ENCODE measurements around the gene RAB31. TPM values are rescaled to one million over a fixed set of nuclear protein-coding genes. Genes with fewer than 3 reads are reported as not detected.

RAB31 gene
- polyA plus RNA-seq, 1 of the 3 experiments (the other 2 are of a cell fraction) = 23.0 TPM

- no peak overlapping the region for H3K9ac ChIP-seq
- H3K9me2 ChIP-seq = no peaks in the 10 kb centered on the region
- H4K20me1 ChIP-seq (ENCODE audit: insufficient read depth) = no peaks in the 10 kb centered on the region
- POLR2A ChIA-PET = no interaction called here
- 30% methylated on average over 5 of the region's 5 CpGs for WGBS (ENCODE audit: low lambda C conversion rate)
- CTCF ChIA-PET = interaction anchor here (1.0 kb wide), 1 partner anchor 8 kb away, joined by 3 read pairs; the partner anchor contains the start of gene VAPA
- H2AFZ ChIP-seq (ENCODE audit: low read depth) = peak overlapping the region; percentile 58
- peak; percentile 31 for DNase-seq
- 0 out of 2 replicates have a peak overlapping the region, but pooled peaks have one; percentile 11 for H3K4me2 ChIP-seq
- H3K27ac ChIP-seq (ENCODE audit: low read depth in 2 of 2, low read length in 1 of 2) = peak overlapping the region in 1 of 2 experiments; percentile 48; a peak in 2 of 4 replicates
- no peaks in the 10 kb centered on the region for H3K9me3 ChIP-seq
- peaks cover 0 to 13% of the 10 kb centered on the region in 2 experiments; a peak in 2 of 4 replicates for H3K4me1 ChIP-seq (ENCODE audit: control insufficient read depth in 1 of 2, insufficient read depth in 2 of 2, low read depth in 1 of 2, low read length in 1 of 2)
- no peak overlapping the region for H3K4me3 ChIP-seq (ENCODE audit: low read depth in 2 of 2, low read length in 1 of 2)
- H3K27me3 ChIP-seq (ENCODE audit: insufficient read depth) = no peaks in the 10 kb centered on the region
- H3F3A ChIP-seq (replicated peaks; ENCODE audit: insufficient read depth) = peaks cover 4% of the 10 kb centered on the region
- H3K36me3 ChIP-seq (replicated peaks in 1 of 2; ENCODE audit: control insufficient read depth in 1 of 2, insufficient read depth in 2 of 2, low read length in 1 of 2) = no peaks in the 10 kb centered on the region
- no peak for TF ChIP-seq FOSL2 (IDR thresholded peaks at IDR 0.05; ENCODE audit: borderline replicate concordance, low read depth)
- peak; percentile 58 for TF ChIP-seq TCF12 (IDR thresholded peaks at IDR 0.05)
- no peak for TF ChIP-seq FOXM1 (IDR thresholded peaks at IDR 0.05; ENCODE audit: low read depth)
- no peak for TF ChIP-seq POLR2AphosphoS5 (IDR thresholded peaks at IDR 0.05; ENCODE audit: low read depth, low read length)
- no peaks in the 10 kb centered on the region for H3K79me2 ChIP-seq (ENCODE audit: insufficient read depth)
Measured at GRCh38 chr18:9905401-9905922, 197.4 kb downstream of the RAB31 start.

- Histone ChIP-seq H3K27ac (ENCODE audit: low read depth in 2 of 2, low read length in 1 of 2) (no peak overlapping the region), H3K79me2 (ENCODE audit: insufficient read depth) (no peaks in the 10 kb centered on the region), H2AFZ (ENCODE audit: low read depth) (no peak overlapping the region), H4K20me1 (ENCODE audit: insufficient read depth) (no peaks in the 10 kb centered on the region), H3K27me3 (ENCODE audit: insufficient read depth) (no peaks in the 10 kb centered on the region), H3K4me3 (ENCODE audit: low read depth in 2 of 2, low read length in 1 of 2) (no peak overlapping the region), H3F3A (replicated peaks; ENCODE audit: insufficient read depth) (no peaks in the 10 kb centered on the region), H3K9ac (no peak overlapping the region), H3K4me1 (ENCODE audit: control insufficient read depth in 1 of 2, insufficient read depth in 2 of 2, low read depth in 1 of 2, low read length in 1 of 2) (peaks cover 0 to 13% of the 10 kb centered on the region in 2 experiments; a peak in 2 of 4 replicates), H3K9me2 (no peaks in the 10 kb centered on the region), H3K4me2 (no peak overlapping the region), H3K36me3 (replicated peaks in 1 of 2; ENCODE audit: control insufficient read depth in 1 of 2, insufficient read depth in 2 of 2, low read length in 1 of 2) (no peaks in the 10 kb centered on the region), H3K9me3 (no peaks in the 10 kb centered on the region)
- WGBS (ENCODE audit: low lambda C conversion rate) = 97% methylated on average over 3 of the region's 3 CpGs
- DNase-seq = no peak
- ChIA-PET CTCF (no interaction called here), POLR2A (no interaction called here)
- TF ChIP-seq ZBTB33 (IDR thresholded peaks at IDR 0.05; ENCODE audit: borderline replicate concordance, low read depth) (no peak), RFX5 (IDR thresholded peaks at IDR 0.05; ENCODE audit: low read length) (no peak), POLR2AphosphoS5 (IDR thresholded peaks at IDR 0.05; ENCODE audit: low read depth, low read length) (no peak), SIN3A (IDR thresholded peaks at IDR 0.05; ENCODE audit: borderline replicate concordance, low read depth, low read length) (no peak)
Measured at GRCh38 chr18:9906481-9906880, 198.4 kb downstream of the RAB31 start.

GRCh38 chr18:9907867-9908266 lies 199.8 kb downstream of the RAB31 start:
- no peak overlapping the region for H3K4me3 ChIP-seq (ENCODE audit: low read depth in 2 of 2, low read length in 1 of 2)
- no peaks in the 10 kb centered on the region for H3K9me2 ChIP-seq
- H3K4me1 ChIP-seq (ENCODE audit: control insufficient read depth in 1 of 2, insufficient read depth in 2 of 2, low read depth in 1 of 2, low read length in 1 of 2) = peaks cover 0 to 15% of the 10 kb centered on the region in 2 experiments; a peak in 2 of 4 replicates
- no peaks in the 10 kb centered on the region for H3K27me3 ChIP-seq (ENCODE audit: insufficient read depth)
- no peaks in the 10 kb centered on the region for H3K36me3 ChIP-seq (replicated peaks in 1 of 2; ENCODE audit: control insufficient read depth in 1 of 2, insufficient read depth in 2 of 2, low read length in 1 of 2)
- no peaks in the 10 kb centered on the region for H3K9me3 ChIP-seq
- no peaks in the 10 kb centered on the region for H4K20me1 ChIP-seq (ENCODE audit: insufficient read depth)
- TF ChIP-seq CHD2 (IDR thresholded peaks at IDR 0.05; ENCODE audit: low read length, partially characterized antibody) (no peak), SIN3A (IDR thresholded peaks at IDR 0.05; ENCODE audit: borderline replicate concordance, low read depth, low read length) (no peak), NRF1 (IDR thresholded peaks at IDR 0.05; ENCODE audit: low read depth, low read length) (no peak), FOXM1 (IDR thresholded peaks at IDR 0.05; ENCODE audit: low read depth) (no peak), FOXJ3 (CRISPR knock-in tag; IDR thresholded peaks at IDR 0.05) (no peak)
- no peaks in the 10 kb centered on the region for H3K79me2 ChIP-seq (ENCODE audit: insufficient read depth)
- H3K9ac ChIP-seq = no peak overlapping the region
- 82% methylated on average over 4 of the region's 4 CpGs for WGBS (ENCODE audit: low lambda C conversion rate)
- H3K4me2 ChIP-seq = no peak overlapping the region
- POLR2A ChIA-PET = no interaction called here
- no peaks in the 10 kb centered on the region for H3F3A ChIP-seq (replicated peaks; ENCODE audit: insufficient read depth)
- DNase-seq = no peak
- CTCF ChIA-PET = no interaction called here
- no peak overlapping the region for H2AFZ ChIP-seq (ENCODE audit: low read depth)
- no peak overlapping the region for H3K27ac ChIP-seq (ENCODE audit: low read depth in 2 of 2, low read length in 1 of 2)

All from SK-N-SH (cell line).